ENCODE data around the gene NEUROD2.

GRCh38 chr17:39618956-39619785 lies 11.5 kb upstream of the NEUROD2 start:
- no peak for TF ChIP-seq CTCF (IDR thresholded peaks at IDR 0.05; ENCODE audit: low read depth, low read length)
- TF ChIP-seq POLR2A (IDR thresholded peaks at IDR 0.05; ENCODE audit: extremely low read depth, insufficient read length), result no peak

All from NB4 (cell line).